HEK293T (cell line): ENCODE results near the gene MBD2.

Source experiments
- CTCF ChIA-PET: fragments of 350-600 bp; formaldehyde crosslinking; extraction: SDS; loops from one replicate; lab custom pipeline; 2021; ENCODE audit warnings: antibody characterized with exemption, inconsistent platforms; lab: Yijun Ruan, JAX
- POLR2A ChIA-PET: fragments of 350-600 bp; formaldehyde crosslinking; extraction: SDS; loops from one replicate; lab custom pipeline; 2020; ENCODE audit warnings: antibody characterized with exemption, inconsistent platforms; lab: Yijun Ruan, JAX
- DNase-seq: peaks from one replicate; pipeline ENCODE4 v3.0.0; 2012; ENCODE audit warnings: mixed read lengths; ENCODE audit errors: extremely low spot score
- ARNT ChIP-seq: fragments of 450-650 bp; IDR thresholded peaks from 2 replicates; pipeline ENCODE4 v1.6.1; 2017; ENCODE audit warnings: mild to moderate bottlenecking
- BHLHE40 ChIP-seq: fragments of 450-650 bp; IDR thresholded peaks from 2 replicates; pipeline ENCODE4 v1.6.1; 2016; ENCODE audit warnings: mild to moderate bottlenecking, moderate library complexity, borderline replicate concordance
- CTBP1 ChIP-seq: fragments of 450-650 bp; IDR thresholded peaks from 2 replicates; pipeline ENCODE4 v1.6.1; 2016; ENCODE audit warnings: borderline replicate concordance
- ELF4 ChIP-seq: fragments of 450-650 bp; IDR thresholded peaks from 2 replicates; pipeline ENCODE4 v1.6.1; 2017; ENCODE audit warnings: antibody characterized with exemption
- FOXA1 ChIP-seq: fragments of 450-650 bp; IDR thresholded peaks from 2 replicates; pipeline ENCODE4 v1.6.1; 2016; ENCODE audit warnings: mild to moderate bottlenecking
- FOXK2 ChIP-seq: fragments of 450-650 bp; IDR thresholded peaks from 2 replicates; pipeline ENCODE4 v1.6.1; 2016; ENCODE audit warnings: mild to moderate bottlenecking
- FOXM1 ChIP-seq: fragments of 450-650 bp; IDR thresholded peaks from 2 replicates; pipeline ENCODE4 v1.6.1; 2017; ENCODE audit warnings: mild to moderate bottlenecking, borderline replicate concordance
- HDGF ChIP-seq: fragments of 450-650 bp; IDR thresholded peaks from 2 replicates; pipeline ENCODE4 v1.6.1; 2017; ENCODE audit warnings: antibody characterized with exemption, borderline replicate concordance
- L3MBTL2 ChIP-seq: fragments of 450-650 bp; conservative IDR thresholded peaks from 2 replicates; pipeline ENCODE4 v1.6.1; 2016; ENCODE audit warnings: mild to moderate bottlenecking
- LEF1 ChIP-seq: fragments of 450-650 bp; IDR thresholded peaks from 2 replicates; pipeline ENCODE4 v1.6.1; 2017; ENCODE audit warnings: mild to moderate bottlenecking, borderline replicate concordance
- NFRKB ChIP-seq: fragments of 450-650 bp; IDR thresholded peaks from 2 replicates; pipeline ENCODE4 v1.6.1; 2016; ENCODE audit warnings: mild to moderate bottlenecking, moderate library complexity
- PKNOX1 ChIP-seq: fragments of 450-650 bp; IDR thresholded peaks from 2 replicates; pipeline ENCODE4 v1.6.1; 2016
- SP1 ChIP-seq: fragments of 450-650 bp; IDR thresholded peaks from 2 replicates; pipeline ENCODE4 v1.6.1; 2017
- SUZ12 ChIP-seq: fragments of 450-650 bp; IDR thresholded peaks from 2 replicates; pipeline ENCODE4 v1.6.1; 2016; ENCODE audit warnings: mild to moderate bottlenecking
- TARDBP ChIP-seq: fragments of 450-650 bp; IDR thresholded peaks from 2 replicates; pipeline ENCODE4 v1.6.1; 2016
- ZNF384 ChIP-seq: fragments of 450-650 bp; IDR thresholded peaks from 2 replicates; pipeline ENCODE4 v1.6.1; 2016

Gene MBD2

GRCh38 chr18:54203914-54204313 lies 20.6 kb downstream of the MBD2 start:
- ChIA-PET CTCF (no interaction called here), POLR2A (no interaction called here)
- TF ChIP-seq CTBP1 (no peak), BHLHE40 (no peak), TARDBP (no peak), HDGF (no peak), PKNOX1 (no peak), FOXA1 (no peak), FOXM1 (no peak), SUZ12 (no peak), ELF4 (no peak), L3MBTL2 (no peak), LEF1 (no peak), NFRKB (no peak), ARNT (no peak), FOXK2 (no peak), SP1 (no peak), ZNF384 (no peak)
- DNase-seq = no peak

- no peak for DNase-seq
- TF ChIP-seq TARDBP (no peak), ZNF384 (no peak), ELF4 (no peak), FOXM1 (no peak), NFRKB (no peak), LEF1 (no peak), SP1 (no peak)
- CTCF ChIA-PET = no interaction called here
- POLR2A ChIA-PET = no interaction called here
Measured at GRCh38 chr18:54202851-54203250, 21.6 kb downstream of the MBD2 start.

GRCh38 chr18:54197747-54198411 lies 26.6 kb downstream of the MBD2 start:
- CTCF ChIA-PET = no interaction called here
- TF ChIP-seq L3MBTL2 (no peak), CTBP1 (no peak), FOXA1 (no peak), ZNF384 (no peak), ELF4 (no peak), TARDBP (no peak), FOXK2 (no peak), NFRKB (no peak)
- POLR2A ChIA-PET = interaction anchor here (1.1 kb wide), 1 partner anchor 25 kb away, joined by 3 read pairs; no protein-coding TSS in a partner anchor
- no peak for DNase-seq

GRCh38 chr18:54193786-54194185 lies 30.7 kb downstream of the MBD2 start:
- ChIA-PET CTCF (no interaction called here), POLR2A (no interaction called here)
- TF ChIP-seq ARNT (no peak), BHLHE40 (no peak), NFRKB (no peak), PKNOX1 (no peak), FOXA1 (no peak), SUZ12 (no peak)
- no peak for DNase-seq

GRCh38 chr18:54192900-54193299 lies 31.6 kb downstream of the MBD2 start:
- ChIA-PET CTCF (no interaction called here), POLR2A (no interaction called here)
- no peak for TF ChIP-seq PKNOX1
- no peak for TF ChIP-seq ZNF384
- TF ChIP-seq FOXA1 = no peak
- no peak for TF ChIP-seq HDGF
- no peak for TF ChIP-seq ARNT
- TF ChIP-seq L3MBTL2 = no peak
- TF ChIP-seq FOXK2 = no peak
- DNase-seq = no peak

GRCh38 chr18:54192415-54192814 lies 32.1 kb downstream of the MBD2 start:
- DNase-seq = no peak
- TF ChIP-seq ARNT (no peak), ELF4 (no peak), NFRKB (no peak), FOXM1 (no peak), BHLHE40 (no peak), TARDBP (no peak), HDGF (no peak), LEF1 (no peak), PKNOX1 (no peak), SP1 (no peak), ZNF384 (no peak), L3MBTL2 (no peak), FOXA1 (no peak), SUZ12 (no peak)
- ChIA-PET CTCF (no interaction called here), POLR2A (no interaction called here)
